ENCODE data around the gene DSCAML1. TPM values are rescaled to one million over a fixed set of nuclear protein-coding genes. Genes with fewer than 3 reads are reported as not detected.

Gene DSCAML1
- total RNA-seq, 1 experiment from 2014 or later: not detected

- DNase-seq (ENCODE audit: low read depth): no peak
Measured at GRCh38 chr11:117378976-117379865, 417.8 kb downstream of the DSCAML1 start.

Other genes starting within 250 kb of the DSCAML1 start
- 1.3 TPM in 1 of 2 replicates, not detected in the other for gene FXYD2, start 27.5 kb upstream of the DSCAML1 start, total RNA-seq (2014; rRNA removed; shearing (Covaris generic))
- 15.8 and 15.9 TPM in 2 replicates for gene FXYD6, start 79.4 kb upstream of the DSCAML1 start, total RNA-seq (2014; rRNA removed; shearing (Covaris generic))
- gene TMPRSS13, start 132.2 kb upstream of the DSCAML1 start, total RNA-seq (2014; rRNA removed; shearing (Covaris generic)): 0.06 and 0.48 TPM in 2 replicates
- gene IL10RA, start 189.2 kb upstream of the DSCAML1 start, total RNA-seq (2014; rRNA removed; shearing (Covaris generic)): 0.09 and 0.29 TPM in 2 replicates